Thyroid gland (tissue), 4 donors: ENCODE data around the gene AGBL1. TPM values are rescaled to one million over a fixed set of nuclear protein-coding genes. Genes with fewer than 3 reads are reported as not detected.

Source experiments
- DNase-seq, 2 donors: peaks; one replicate each; pipeline ENCODE4 v3.0.0-alpha.2; 2019
- H3K27ac ChIP-seq, 3 donors: fragments of 200-600 bp; sonication (generic); 1 replicate in 2 of 3; 2 replicates in 1 of 3; pipeline ENCODE4 v1.5.1; 2016 to 2019; ENCODE audit warnings: mild to moderate bottlenecking in 1 of 3, moderate library complexity in 1 of 3
- H3K27me3 ChIP-seq: fragments of 200-600 bp; sonication (generic); one replicate; pipeline ENCODE4 v1.5.1; 2019
- H3K36me3 ChIP-seq, 2 donors: fragments of 200-600 bp; sonication (generic); one replicate each; pipeline ENCODE4 v1.5.1; 2016 to 2019
- H3K4me1 ChIP-seq, 2 donors: fragments of 200-600 bp; sonication (generic); one replicate each; pipeline ENCODE4 v1.5.1; 2017 to 2019
- H3K4me3 ChIP-seq, 3 donors: fragments of 200-600 bp; sonication (generic); replicated peaks in 1 of 3; 1 replicate in 2 of 3; 2 replicates in 1 of 3; pipeline ENCODE4 v1.5.1; 2016; ENCODE audit warnings: mild to moderate bottlenecking in 1 of 3
- H3K9me3 ChIP-seq: fragments of 200-600 bp; sonication (generic); one replicate; pipeline ENCODE4 v1.5.1; 2017
- CTCF ChIP-seq, 6 experiments: fragments of 200-600 bp in 3 of 6; fragments of 450-650 bp in 3 of 6; sonication (generic) in 3 of 6; IDR thresholded peaks; one replicate each; pipeline ENCODE4 v1.5.1; 2016 to 2019; ENCODE audit warnings: antibody characterized with exemption in 6 of 6, mild to moderate bottlenecking in 2 of 6, inconsistent platforms in 1 of 6, moderate library complexity in 1 of 6
- POLR2A ChIP-seq, 2 donors: fragments of 450-650 bp; IDR thresholded peaks; one replicate each; pipeline ENCODE4 v1.6.1; 2017; ENCODE audit warnings: antibody characterized with exemption in 2 of 2, mild to moderate bottlenecking in 2 of 2, moderate library complexity in 1 of 2
- WGBS, 2 donors: methylation state at CpG; one replicate each; pipeline ENCODE4 v1.1.5; 2017; 5-methylcytosine and 5-hydroxymethylcytosine counted together
- intact Hi-C: fragments of 100-400 bp; cut with DNase I; formaldehyde crosslinking; loops from one replicate; pipeline ENCODE4 v1.15.1; 2023
- total RNA-seq, 4 donors: library from RNA; depleted of rRNA; stranded (reverse); fragments of >200 nt; gene quantifications; one replicate each; pipeline ENCODE4 v1.2.3, GENCODE V29; 2016

AGBL1 gene
- total RNA-seq, 4 donors from 2014 or later = not detected

GRCh38 chr15:86502301-86502700 is 422.6 kb downstream of the AGBL1 start:
- 20 to 21% methylated on average over 1 of the region's 1 CpG for WGBS, 2 donors
- H3K4me1 ChIP-seq = no peaks in the 10 kb centered on the region
- no peaks in the 10 kb centered on the region for H3K27me3 ChIP-seq
- H3K27ac ChIP-seq = no peak overlapping the region
- H3K4me3 ChIP-seq = no peak overlapping the region
- H3K9me3 ChIP-seq = no peaks in the 10 kb centered on the region
- no peak for DNase-seq
- intact Hi-C loops = no loop called here
- no peak for TF ChIP-seq POLR2A (IDR thresholded peaks at IDR 0.05)
- no peak for TF ChIP-seq CTCF (IDR thresholded peaks at IDR 0.05)
- H3K36me3 ChIP-seq = no peaks in the 10 kb centered on the region

- no peak for TF ChIP-seq CTCF (IDR thresholded peaks at IDR 0.05)
- TF ChIP-seq POLR2A (IDR thresholded peaks at IDR 0.05) = no peak
- H3K4me3 ChIP-seq = no peak overlapping the region
- no peaks in the 10 kb centered on the region for H3K27me3 ChIP-seq
- H3K4me1 ChIP-seq = no peaks in the 10 kb centered on the region
- no peak for DNase-seq
- WGBS, 2 donors = 89 to 93% methylated on average over 2 of the region's 2 CpGs
- intact Hi-C loops = no loop called here
- no peaks in the 10 kb centered on the region for H3K36me3 ChIP-seq
- H3K9me3 ChIP-seq = no peaks in the 10 kb centered on the region
- H3K27ac ChIP-seq = no peak overlapping the region
Observed at GRCh38 chr15:86505951-86506350, 426.3 kb downstream of the AGBL1 start.

GRCh38 chr15:86506401-86506800 is 426.7 kb downstream of the AGBL1 start:
- Histone ChIP-seq H3K4me1 (no peaks in the 10 kb centered on the region), H3K36me3 (no peaks in the 10 kb centered on the region), H3K27ac (no peak overlapping the region), H3K9me3 (no peaks in the 10 kb centered on the region), H3K4me3 (no peak overlapping the region), H3K27me3 (no peaks in the 10 kb centered on the region)
- no peak for TF ChIP-seq CTCF (IDR thresholded peaks at IDR 0.05)
- no peak for TF ChIP-seq POLR2A (IDR thresholded peaks at IDR 0.05)
- DNase-seq = no peak
- 75 to 80% methylated on average over 2 of the region's 2 CpGs for WGBS, 2 donors
- intact Hi-C loops = no loop called here

- H3K27ac ChIP-seq = no peak overlapping the region
- 40 to 66% methylated on average over 4 of the region's 4 CpGs for WGBS, 2 donors
- no peak for DNase-seq
- TF ChIP-seq CTCF (IDR thresholded peaks at IDR 0.05) (no peak), POLR2A (IDR thresholded peaks at IDR 0.05) (no peak)
- H3K9me3 ChIP-seq = no peaks in the 10 kb centered on the region
- H3K36me3 ChIP-seq = no peaks in the 10 kb centered on the region
- intact Hi-C loops = no loop called here
- no peaks in the 10 kb centered on the region for H3K4me1 ChIP-seq
- H3K4me3 ChIP-seq = no peak overlapping the region
- H3K27me3 ChIP-seq = no peaks in the 10 kb centered on the region
Observed at GRCh38 chr15:86515625-86516024, 436.0 kb downstream of the AGBL1 start.

GRCh38 chr15:86522721-86523120 is 443.1 kb downstream of the AGBL1 start:
- DNase-seq = no peak

More at GRCh38 chr15:86522721-86523120, 443.1 kb downstream of the AGBL1 start:
- H3K9me3 ChIP-seq = no peaks in the 10 kb centered on the region
- H3K4me3 ChIP-seq = no peak overlapping the region
- intact Hi-C loops = no loop called here
- no peak for TF ChIP-seq POLR2A (IDR thresholded peaks at IDR 0.05)
- no peak for TF ChIP-seq CTCF (IDR thresholded peaks at IDR 0.05)
- H3K4me1 ChIP-seq = no peaks in the 10 kb centered on the region
- H3K27ac ChIP-seq = no peak overlapping the region
- WGBS, 2 donors = 81 to 91% methylated on average over 3 of the region's 3 CpGs
- H3K36me3 ChIP-seq = no peaks in the 10 kb centered on the region
- no peaks in the 10 kb centered on the region for H3K27me3 ChIP-seq
